Measurements from ENCODE around the gene SETD3. TPM values are rescaled to one million over a fixed set of nuclear protein-coding genes. Genes with fewer than 3 reads are reported as not detected.

SETD3 gene
- total and polyA plus RNA-seq, 2 donors (not counting 1 experiment from before 2014, with no cell fraction given), result 11.0 to 32.1 TPM

GRCh38 chr14:99402285-99402648 is 78.4 kb downstream of the SETD3 start:
- Histone ChIP-seq H3K9ac (ENCODE audit: low read length) (no peak overlapping the region), H3K4me1 (ENCODE audit: control insufficient read depth in 2 of 2, insufficient read depth in 2 of 2, low read length in 2 of 2) (peaks cover 6 to 7% of the 10 kb centered on the region in 2 donors), H2AFZ (ENCODE audit: insufficient read depth, low read depth, low read length, poor library complexity, severe bottlenecking) (no peak overlapping the region), H3K27ac (ENCODE audit: low read length in 2 of 2) (no peak overlapping the region), H3K4me2 (replicated peaks; ENCODE audit: low read depth, low read length, poor library complexity, severe bottlenecking) (peak overlapping the region; percentile 28), H3K79me2 (ENCODE audit: control insufficient read depth, insufficient read depth, low read length) (no peaks in the 10 kb centered on the region), H3K4me3 (ENCODE audit: control extremely low read depth in 1 of 5, extremely low read depth in 1 of 5, insufficient read depth in 1 of 5, low read depth in 2 of 5, low read length in 4 of 5) (no peak overlapping the region), H3K9me3 (ENCODE audit: control extremely low read depth in 1 of 3, control insufficient read depth in 2 of 3, insufficient read depth in 1 of 3, low read length in 2 of 3) (no peaks in the 10 kb centered on the region), H3K36me3 (replicated peaks in 1 of 2; ENCODE audit: control extremely low read depth in 1 of 2, control insufficient read depth in 1 of 2, extremely low read depth in 1 of 2, insufficient read depth in 2 of 2, low read length in 1 of 2) (peaks cover 0 to 39% of the 10 kb centered on the region in 2 experiments), H3K27me3 (replicated peaks in 1 of 4; ENCODE audit: control extremely low read depth in 1 of 4, control insufficient read depth in 3 of 4, insufficient read depth in 4 of 4, low read length in 3 of 4) (no peaks in the 10 kb centered on the region), H4K20me1 (ENCODE audit: control insufficient read depth, insufficient read depth, low read length, poor library complexity, severe bottlenecking) (no peaks in the 10 kb centered on the region)
- CTCF ChIA-PET, result interaction anchor here (2.7 to 3.6 kb wide), 2 partner anchors 9 to 13 kb away, joined by 8 to 31 read pairs; no protein-coding TSS in a partner anchor
- ATAC-seq (ENCODE audit: low read depth), result no peak
- Mint-ChIP-seq H3K4me1 (peaks cover 20% of the 10 kb centered on the region), H3K27me3 (no peaks in the 10 kb centered on the region), H3K27ac (peak overlapping the region; percentile 22), H3K4me3 (no peak overlapping the region), H3K9me3 (ENCODE audit: insufficient read depth) (no peaks in the 10 kb centered on the region)
- no peak for TF ChIP-seq EZH2 (IDR thresholded peaks at IDR 0.05; ENCODE audit: borderline replicate concordance, insufficient read depth, low read depth, low read length, poor library complexity, severe bottlenecking)
- no peak for TF ChIP-seq CTCF (IDR thresholded peaks at IDR 0.05)
- no peak for DNase-seq
- intact Hi-C loops (cut with micrococcal nuclease), result no loop called here
- POLR2A ChIA-PET, result no interaction called here
- 92% methylated on average over 4 of the region's 4 CpGs for WGBS (ENCODE audit: insufficient coverage)

GRCh38 chr14:99401621-99402284 is 78.9 kb downstream of the SETD3 start:
- H4K20me1 ChIP-seq (ENCODE audit: control insufficient read depth, insufficient read depth, low read length, poor library complexity, severe bottlenecking), result no peaks in the 10 kb centered on the region
- no peaks in the 10 kb centered on the region for H3K79me2 ChIP-seq (ENCODE audit: control insufficient read depth, insufficient read depth, low read length)
- Mint-ChIP-seq H3K9me3 (ENCODE audit: insufficient read depth) (no peaks in the 10 kb centered on the region), H3K4me3 (no peak overlapping the region), H3K4me1 (peaks cover 20% of the 10 kb centered on the region), H3K27me3 (no peaks in the 10 kb centered on the region), H3K27ac (peak overlapping the region; percentile 12)
- H3K27ac ChIP-seq (ENCODE audit: low read length in 2 of 2), result peak overlapping the region in 1 of 2 donors; percentile 47
- TF ChIP-seq EZH2 (IDR thresholded peaks at IDR 0.05; ENCODE audit: borderline replicate concordance, insufficient read depth, low read depth, low read length, poor library complexity, severe bottlenecking) (no peak), CTCF (IDR thresholded peaks at IDR 0.05) (no peak)
- DNase-seq (no peak), ATAC-seq (ENCODE audit: low read depth) (no peak)
- WGBS (ENCODE audit: insufficient coverage), result 25% methylated on average over 2 of the region's 5 CpGs
- H2AFZ ChIP-seq (ENCODE audit: insufficient read depth, low read depth, low read length, poor library complexity, severe bottlenecking), result peak overlapping the region; percentile 27
- no peaks in the 10 kb centered on the region for H3K9me3 ChIP-seq (ENCODE audit: control extremely low read depth in 1 of 3, control insufficient read depth in 2 of 3, insufficient read depth in 1 of 3, low read length in 2 of 3)
- no peak overlapping the region for H3K9ac ChIP-seq (ENCODE audit: low read length)
- CTCF ChIA-PET, result interaction anchor here (0.6 to 3.6 kb wide), 3 partner anchors 8 to 13 kb away, joined by 4 to 31 read pairs (median 8); no protein-coding TSS in a partner anchor
- peak overlapping the region; percentile 28 for H3K4me2 ChIP-seq (replicated peaks; ENCODE audit: low read depth, low read length, poor library complexity, severe bottlenecking)
- no peaks in the 10 kb centered on the region for H3K27me3 ChIP-seq (replicated peaks in 1 of 4; ENCODE audit: control extremely low read depth in 1 of 4, control insufficient read depth in 3 of 4, insufficient read depth in 4 of 4, low read length in 3 of 4)
- H3K4me1 ChIP-seq (ENCODE audit: control insufficient read depth in 2 of 2, insufficient read depth in 2 of 2, low read length in 2 of 2), result peaks cover 6 to 7% of the 10 kb centered on the region in 2 donors
- H3K36me3 ChIP-seq (replicated peaks in 1 of 2; ENCODE audit: control extremely low read depth in 1 of 2, control insufficient read depth in 1 of 2, extremely low read depth in 1 of 2, insufficient read depth in 2 of 2, low read length in 1 of 2), result peaks cover 0 to 39% of the 10 kb centered on the region in 2 experiments
- H3K4me3 ChIP-seq (ENCODE audit: control extremely low read depth in 1 of 5, extremely low read depth in 1 of 5, insufficient read depth in 1 of 5, low read depth in 2 of 5, low read length in 4 of 5), result no peak overlapping the region
- intact Hi-C loops (cut with micrococcal nuclease), result no loop called here
- POLR2A ChIA-PET, result no interaction called here
